SK-N-DZ (cell line): ENCODE results near the gene GRIN2C.
"Not testable (repeated sequence)": the region's sequence is repeated elsewhere in the genome, so short reads cannot be mapped to it uniquely, and the experiment has no call there.

Experiments used
- DNase-seq: peaks from one replicate; pipeline ENCODE4 v3.0.0-alpha.2; 2015; ENCODE audit warnings: low spot score

The GRIN2C gene

GRCh38 chr17:74881073-74881472 lies 21.4 kb upstream of the GRIN2C start:
- DNase-seq: no peak

DNA sequence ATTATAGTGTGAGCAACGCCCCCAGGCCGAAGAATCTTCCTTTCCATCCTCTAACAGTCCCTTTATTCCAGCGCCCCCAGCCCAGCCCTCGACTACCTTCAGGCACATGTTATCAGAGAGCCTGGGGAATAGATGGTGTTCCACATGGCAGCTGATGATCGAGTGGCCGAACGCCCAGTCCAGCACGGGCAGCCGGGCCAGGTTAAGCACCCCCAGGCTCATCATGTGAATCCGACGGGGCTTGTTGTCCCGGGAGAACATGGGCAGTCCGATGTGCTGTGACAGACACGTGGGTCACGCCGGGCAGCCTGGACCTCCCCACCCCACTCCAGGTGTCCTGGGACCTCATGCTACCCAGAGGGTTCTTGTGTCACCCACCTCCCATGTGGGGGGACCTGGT lies 19.6 kb upstream of the GRIN2C start:
- DNase-seq: no peak

- DNase-seq: no peak
These were observed 19.0 kb upstream of the GRIN2C start for GRCh38 chr17:74878658-74879057.

GRCh38 chr17:74877592-74878548 lies 18.2 kb upstream of the GRIN2C start:
- no peak for DNase-seq

- DNase-seq: no peak
These were observed 16.4 kb upstream of the GRIN2C start for GRCh38 chr17:74875977-74876593.

DNA sequence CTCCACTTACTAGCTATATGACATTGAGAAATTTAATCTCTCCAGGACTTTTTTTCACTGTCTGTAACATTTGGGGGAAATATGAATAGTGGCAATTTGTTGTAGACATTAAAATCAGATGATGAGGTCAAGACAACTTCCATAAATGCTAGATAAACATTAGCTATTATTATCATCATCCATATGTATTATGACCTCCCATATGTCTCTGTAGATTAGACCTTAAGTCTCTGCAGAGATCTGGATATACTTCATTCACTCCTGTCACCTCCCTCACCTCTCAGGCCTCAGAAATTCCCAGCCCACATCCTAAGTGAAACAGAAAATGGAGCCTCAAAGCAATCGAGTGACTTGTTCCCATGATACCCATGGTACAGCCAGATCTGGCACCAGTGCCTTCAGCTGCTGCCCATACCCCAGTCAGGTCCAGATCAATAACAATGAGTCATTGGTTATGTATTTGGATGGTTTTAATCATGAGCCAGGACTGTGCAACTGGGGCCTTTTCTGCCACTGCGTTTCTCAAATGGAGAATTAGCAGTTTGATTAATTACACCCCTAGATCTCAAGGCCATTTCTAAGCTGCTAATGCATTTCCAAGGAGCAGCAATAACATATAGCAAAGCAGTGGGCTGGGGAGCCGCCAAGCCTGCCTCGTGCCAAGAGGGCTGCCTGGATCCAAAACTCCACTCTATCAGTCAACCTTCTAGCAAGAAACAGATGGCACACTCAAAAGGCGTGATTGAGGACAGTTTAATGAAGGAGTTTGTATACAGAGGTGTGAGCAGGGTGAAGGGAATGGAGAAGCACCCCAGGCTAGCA lies 15.7 kb upstream of the GRIN2C start:
- DNase-seq: no peak

- DNase-seq: no peak
These were observed 14.9 kb upstream of the GRIN2C start for GRCh38 chr17:74874615-74875037.

- DNase-seq: no peak
These were observed 14.4 kb upstream of the GRIN2C start for GRCh38 chr17:74873874-74874614.

GRCh38 chr17:74873037-74873873 lies 13.6 kb upstream of the GRIN2C start:
- DNase-seq: peak; percentile 100

GRCh38 chr17:74872313-74873036 lies 12.8 kb upstream of the GRIN2C start, which contains the start of gene FDXR:
Gene FDXR, minus strand, starts transcription at chr17:74872994. Its CDS starts 50 bp downstream, at chr17:74872944.
- DNase-seq: no peak

GRCh38 chr17:74871356-74872076 lies 11.8 kb upstream of the GRIN2C start:
- DNase-seq: no peak

DNA sequence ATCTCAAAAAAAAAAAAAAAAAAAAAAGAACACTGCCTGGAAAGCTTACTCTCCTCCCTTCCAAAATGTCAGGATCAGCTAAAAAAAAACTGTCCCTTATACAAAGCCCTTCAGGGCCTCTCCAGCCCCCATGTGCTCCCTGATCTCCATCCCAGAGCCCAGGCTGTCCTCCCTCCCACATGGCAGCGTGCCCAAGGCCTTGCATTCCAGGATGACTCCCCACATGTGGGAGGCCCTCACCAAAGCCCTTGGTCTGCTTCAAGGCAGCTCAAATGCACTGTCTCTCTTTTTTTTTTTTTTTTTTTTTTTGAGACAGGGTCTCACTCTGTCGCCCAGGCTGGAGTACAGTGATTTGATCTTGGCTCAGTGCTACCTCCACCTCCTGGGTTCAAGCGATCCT lies 10.8 kb upstream of the GRIN2C start:
- no peak for DNase-seq

DNA sequence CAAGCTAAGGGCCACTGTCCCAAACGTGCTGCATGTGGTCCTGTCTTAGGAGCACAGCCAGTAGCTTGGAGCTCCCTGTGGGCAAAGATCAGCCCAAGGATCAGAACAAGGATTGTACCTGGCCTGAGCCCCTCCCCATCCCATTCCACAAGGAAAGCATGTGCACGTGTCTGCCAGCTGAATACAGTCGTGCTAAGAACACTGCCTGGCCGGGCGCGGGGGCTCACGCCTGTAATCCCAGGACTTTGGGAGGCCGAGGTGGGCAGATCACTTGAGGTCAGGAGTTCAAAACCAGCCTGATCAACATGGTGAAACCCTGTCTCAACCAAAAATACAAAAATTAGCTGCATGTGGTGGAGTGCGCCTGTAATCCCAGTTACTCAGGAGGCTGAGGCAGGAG lies 10.3 kb upstream of the GRIN2C start:
- DNase-seq: not testable (repeated sequence)

DNA sequence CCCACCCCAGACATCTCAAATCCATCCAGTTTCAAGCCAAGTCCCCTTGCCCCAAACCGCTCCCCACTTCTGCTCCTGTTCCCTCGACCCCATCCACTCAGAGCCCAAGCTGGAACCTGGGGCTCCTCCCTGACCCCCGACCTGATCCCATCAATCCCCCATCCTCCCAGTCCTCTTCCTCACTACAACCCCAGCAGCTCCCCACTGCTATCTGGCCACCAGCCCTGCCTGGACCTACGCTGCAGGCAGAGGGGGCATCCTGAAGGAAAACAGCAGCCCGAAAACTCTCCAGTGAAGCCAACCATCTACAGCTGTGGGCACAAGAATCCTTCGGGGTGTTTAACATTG lies 9.2 kb upstream of the GRIN2C start:
- DNase-seq: no peak

- DNase-seq: no peak
These were observed 8.7 kb upstream of the GRIN2C start for GRCh38 chr17:74868251-74868907.

- DNase-seq: no peak
These were observed 6.6 kb upstream of the GRIN2C start for GRCh38 chr17:74866198-74866835.

- no peak for DNase-seq
These were observed 6.0 kb upstream of the GRIN2C start for GRCh38 chr17:74865504-74866197.
